ENCODE measurements around the gene RGL3. TPM values are rescaled to one million over a fixed set of nuclear protein-coding genes. Genes with fewer than 3 reads are reported as not detected.
A peak's percentile ranks its signal among the peaks of the same experiment; 100 is the strongest.

The RGL3 gene
- total RNA-seq, 6 experiments from 2014 or later, result 6.7 to 26.6 (median 19.7) TPM

DNA sequence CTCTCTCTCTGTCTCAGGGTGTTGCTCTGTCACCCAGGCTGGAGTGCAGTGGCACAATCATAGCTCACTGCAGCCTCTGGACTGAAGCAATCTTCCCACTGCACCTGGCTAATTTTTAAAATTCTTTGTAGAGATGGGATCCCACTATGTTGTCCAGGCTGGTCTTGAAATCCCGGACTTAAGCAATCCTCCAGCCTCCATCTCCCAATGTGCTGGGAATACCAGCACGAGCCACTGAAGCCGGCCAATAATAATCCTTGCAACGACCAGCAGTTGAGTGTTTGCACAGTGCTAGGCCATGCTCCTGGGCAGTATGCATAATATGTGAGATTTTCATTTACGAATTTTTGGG lies 34.4 kb downstream of the RGL3 start:
- ATAC-seq (no peak), DNase-seq (no peak)
- Histone ChIP-seq H3K4me3 (no peak overlapping the region), H3K9me3 (no peaks in the 10 kb centered on the region), H3K36me3 (no peaks in the 10 kb centered on the region), H3K27ac (no peak overlapping the region), H3K27me3 (no peaks in the 10 kb centered on the region), H3K4me1 (peaks cover 0 to 9% (median 3%) of the 10 kb centered on the region in 4 donors)
- intact Hi-C loops (cut with DNase I), result loop anchor here in 1 of 2 donors (10.0 kb wide), 1 partner anchor 60 kb away; no protein-coding TSS in a partner anchor
- WGBS (ENCODE audit: insufficient coverage, low coverage, low lambda C conversion rate, missing lambda C conversion rate), result 88% methylated on average over 5 of the region's 5 CpGs
- TF ChIP-seq, protein P1, sequence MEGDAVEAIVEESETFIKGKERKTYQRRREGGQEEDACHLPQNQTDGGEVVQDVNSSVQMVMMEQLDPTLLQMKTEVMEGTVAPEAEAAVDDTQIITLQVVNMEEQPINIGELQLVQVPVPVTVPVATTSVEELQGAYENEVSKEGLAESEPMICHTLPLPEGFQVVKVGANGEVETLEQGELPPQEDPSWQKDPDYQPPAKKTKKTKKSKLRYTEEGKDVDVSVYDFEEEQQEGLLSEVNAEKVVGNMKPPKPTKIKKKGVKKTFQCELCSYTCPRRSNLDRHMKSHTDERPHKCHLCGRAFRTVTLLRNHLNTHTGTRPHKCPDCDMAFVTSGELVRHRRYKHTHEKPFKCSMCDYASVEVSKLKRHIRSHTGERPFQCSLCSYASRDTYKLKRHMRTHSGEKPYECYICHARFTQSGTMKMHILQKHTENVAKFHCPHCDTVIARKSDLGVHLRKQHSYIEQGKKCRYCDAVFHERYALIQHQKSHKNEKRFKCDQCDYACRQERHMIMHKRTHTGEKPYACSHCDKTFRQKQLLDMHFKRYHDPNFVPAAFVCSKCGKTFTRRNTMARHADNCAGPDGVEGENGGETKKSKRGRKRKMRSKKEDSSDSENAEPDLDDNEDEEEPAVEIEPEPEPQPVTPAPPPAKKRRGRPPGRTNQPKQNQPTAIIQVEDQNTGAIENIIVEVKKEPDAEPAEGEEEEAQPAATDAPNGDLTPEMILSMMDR (IDR thresholded peaks at IDR 0.05), result no peak
- no peak for TF ChIP-seq POLR2A (IDR thresholded peaks at IDR 0.05)

DNA sequence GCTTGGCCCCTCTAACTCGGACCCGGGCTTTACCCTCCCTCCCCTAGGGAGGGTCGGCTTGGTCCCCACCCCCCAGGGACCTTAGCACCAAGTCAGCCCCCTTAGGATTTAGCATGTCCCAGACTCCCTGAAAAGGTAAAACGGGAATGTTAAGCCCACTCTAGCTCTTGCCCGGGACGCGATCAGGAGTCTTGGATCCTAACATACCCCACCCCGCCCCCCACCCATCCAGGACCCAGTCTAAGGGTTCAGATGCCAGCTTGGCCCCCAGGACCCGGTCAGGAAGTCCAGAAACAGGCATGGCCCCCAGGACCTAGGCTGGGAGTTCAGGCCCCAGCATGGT lies 35.4 kb downstream of the RGL3 start:
- Histone ChIP-seq H3K27me3 (no peaks in the 10 kb centered on the region), H3K4me3 (peak overlapping the region; percentile 42 to 52 (median 47)), H3K9me3 (no peaks in the 10 kb centered on the region), H3K4me1 (peaks cover 0 to 9% (median 3%) of the 10 kb centered on the region in 4 donors), H3K27ac (peak overlapping the region; percentile 53 to 72 (median 67)), H3K36me3 (no peaks in the 10 kb centered on the region)
- intact Hi-C loops (cut with DNase I), result loop anchor here in 1 of 2 donors (10.0 kb wide), 1 partner anchor 61 kb away; no protein-coding TSS in a partner anchor
- no peak for TF ChIP-seq POLR2A (IDR thresholded peaks at IDR 0.05)
- TF ChIP-seq, protein P1 (IDR thresholded peaks at IDR 0.05), result no peak
- ATAC-seq (no peak), DNase-seq (no peak)
- WGBS (ENCODE audit: insufficient coverage, low coverage, low lambda C conversion rate, missing lambda C conversion rate), result 7% methylated on average over 7 of the region's 9 CpGs

DNA sequence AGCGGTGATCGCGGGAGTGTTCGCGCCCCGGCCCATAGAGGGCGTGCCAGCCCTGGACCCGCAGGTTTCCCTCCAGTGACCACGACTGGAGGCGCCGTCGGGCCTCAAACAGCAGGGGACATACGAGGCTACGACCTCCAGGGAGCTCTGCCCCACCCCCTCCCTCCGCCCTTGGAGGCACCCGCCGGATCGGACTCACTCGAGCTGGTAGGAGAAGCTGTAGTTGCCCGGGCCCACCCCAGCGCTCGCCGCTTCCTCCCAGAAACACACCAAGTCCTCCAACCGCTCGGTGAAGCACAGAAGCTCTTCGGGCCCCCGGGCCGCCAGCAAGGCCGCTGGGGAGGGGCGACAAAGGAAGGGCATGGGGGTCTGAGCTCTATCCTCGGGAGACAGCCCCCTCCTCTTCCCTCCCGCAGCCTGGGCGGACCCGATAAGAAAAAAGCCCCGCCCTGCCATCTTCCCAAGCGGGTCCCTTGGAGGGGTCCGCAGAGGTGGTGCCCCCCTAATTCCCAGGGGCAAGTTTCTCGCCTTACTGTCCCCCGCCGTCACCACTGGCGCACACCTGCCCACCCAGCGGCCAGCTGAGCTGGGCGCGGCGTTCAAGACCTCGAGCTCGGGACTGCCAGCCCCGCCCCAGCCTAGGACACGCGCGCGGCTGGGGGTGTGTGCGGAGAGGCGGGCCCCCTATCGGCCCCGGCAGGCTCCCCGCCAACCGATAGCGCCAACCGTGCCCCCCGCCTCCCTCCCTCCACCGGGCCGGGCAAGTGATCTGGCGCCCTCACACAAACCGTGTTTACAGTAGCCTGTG lies 36.0 kb downstream of the RGL3 start:
- TF ChIP-seq, protein P1 (IDR thresholded peaks at IDR 0.05), result peak; percentile 64 to 81 (median 74)
- TF ChIP-seq POLR2A (IDR thresholded peaks at IDR 0.05), result no peak
- Histone ChIP-seq H3K27me3 (no peaks in the 10 kb centered on the region), H3K36me3 (no peaks in the 10 kb centered on the region), H3K4me3 (peak overlapping the region; percentile 42 to 52 (median 47)), H3K27ac (peak overlapping the region; percentile 53 to 72 (median 67)), H3K4me1 (peaks cover 0 to 9% (median 3%) of the 10 kb centered on the region in 4 donors), H3K9me3 (no peaks in the 10 kb centered on the region)
- ATAC-seq (peak; percentile 33 to 47 (median 40)), DNase-seq (peak; percentile 72 to 85 (median 78))
- intact Hi-C loops (cut with DNase I), result loop anchor here in 1 of 2 donors (10.0 kb wide), 1 partner anchor 62 kb away; no protein-coding TSS in a partner anchor
- WGBS (ENCODE audit: insufficient coverage, low coverage, low lambda C conversion rate, missing lambda C conversion rate), result 10% methylated on average over 9 of the region's 65 CpGs

DNA sequence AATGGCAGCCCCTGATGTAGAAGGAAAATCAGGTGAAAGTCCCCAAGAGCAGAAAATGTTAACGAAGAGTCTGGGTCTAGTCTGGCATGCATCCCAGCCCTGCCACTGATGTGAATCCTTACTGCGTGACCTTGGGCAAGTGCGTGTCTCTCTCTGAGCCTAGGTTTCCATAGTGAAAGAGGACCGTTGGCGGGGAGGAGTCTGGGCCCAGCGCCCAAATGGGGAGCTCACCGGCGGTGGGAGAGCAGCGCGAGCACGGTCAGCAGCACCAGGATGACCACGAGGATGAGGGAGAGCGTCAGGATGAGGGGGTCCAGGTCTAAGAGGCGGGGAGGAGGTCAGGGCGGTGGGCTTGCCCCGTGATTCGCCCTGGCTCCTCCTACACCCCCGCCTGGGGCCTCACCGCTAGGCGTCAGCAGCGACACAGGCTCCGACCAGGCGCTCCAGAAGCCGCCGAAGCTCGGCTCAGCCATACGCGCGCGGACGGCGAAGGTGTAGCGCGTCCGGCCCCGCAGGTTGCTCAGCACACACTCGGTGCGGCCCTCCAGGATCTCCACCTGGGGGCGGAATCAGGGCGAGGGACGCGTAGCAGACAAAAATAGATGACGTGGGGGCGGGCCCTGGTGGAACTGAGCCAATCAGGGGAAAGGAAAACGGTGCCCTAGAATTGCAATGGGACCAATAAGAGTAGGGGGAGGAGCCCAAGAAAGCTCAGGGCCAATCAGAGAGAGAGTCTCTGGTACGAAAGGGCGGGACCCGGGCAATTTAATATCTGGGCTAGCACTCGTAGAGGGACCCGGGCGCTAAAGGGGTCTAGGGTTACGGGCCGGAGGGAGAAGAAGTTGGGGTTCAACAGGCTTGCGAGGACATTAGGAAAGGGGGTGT lies 38.2 kb downstream of the RGL3 start:
- TF ChIP-seq, protein P1 (IDR thresholded peaks at IDR 0.05), result peak; percentile 79 to 86 (median 84)
- TF ChIP-seq POLR2A (IDR thresholded peaks at IDR 0.05), result peak; percentile 85
- Histone ChIP-seq H3K27ac (peak overlapping the region; percentile 60 to 83 (median 73)), H3K4me3 (peak overlapping the region; percentile 51 to 59 (median 52)), H3K9me3 (no peaks in the 10 kb centered on the region), H3K36me3 (no peaks in the 10 kb centered on the region), H3K27me3 (no peaks in the 10 kb centered on the region), H3K4me1 (peaks cover 0 to 25% (median 10%) of the 10 kb centered on the region in 4 donors)
- ATAC-seq (peak; percentile 68 to 87 (median 84)), DNase-seq (peak; percentile 91 to 95 (median 92))
- under 1% methylated on average over 25 of the region's 54 CpGs for WGBS (ENCODE audit: insufficient coverage, low coverage, low lambda C conversion rate, missing lambda C conversion rate)
- intact Hi-C loops (cut with DNase I), result loop anchor here in 1 of 2 donors (10.0 kb wide), 1 partner anchor 64 kb away; no protein-coding TSS in a partner anchor

Measured in right lobe of liver (tissue), 6 donors.